ENCODE results near the gene MAPK9.
A peak's percentile ranks its signal among the peaks of the same experiment; 100 is the strongest.
"Not testable (repeated sequence)": the region's sequence is repeated elsewhere in the genome, so short reads cannot be mapped to it uniquely, and the experiment has no call there.

MAPK9 gene

DNA sequence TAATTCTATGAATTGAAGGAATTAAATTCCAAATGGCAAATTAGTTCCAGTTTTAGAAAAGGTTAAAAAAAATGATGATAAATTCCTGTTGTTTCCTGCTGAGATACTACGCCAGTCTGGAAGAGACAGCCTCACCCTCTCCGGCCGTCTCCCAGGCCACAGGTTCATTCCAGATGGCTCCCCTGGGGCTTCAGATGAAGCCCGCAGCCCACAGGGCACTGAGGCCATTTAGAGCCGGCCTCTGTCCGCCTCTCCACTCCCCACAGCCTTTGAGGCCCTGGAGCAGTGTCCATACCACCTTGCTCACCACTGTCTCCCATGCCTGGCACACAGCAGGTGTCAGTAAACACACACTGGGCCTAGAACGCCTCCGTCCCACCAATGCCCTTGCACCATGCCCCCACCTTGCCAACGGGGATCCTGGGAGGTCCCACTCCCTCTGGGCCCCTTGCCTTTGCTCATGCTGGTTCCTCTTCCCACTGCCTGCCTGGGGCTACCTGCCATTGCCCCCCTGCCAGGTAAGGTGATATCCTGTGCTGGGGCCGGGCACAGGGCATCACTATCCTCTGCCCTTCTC is 35.2 kb upstream of the MAPK9 start:
- DNase-seq (ENCODE audit: low read depth) = no peak

DNA sequence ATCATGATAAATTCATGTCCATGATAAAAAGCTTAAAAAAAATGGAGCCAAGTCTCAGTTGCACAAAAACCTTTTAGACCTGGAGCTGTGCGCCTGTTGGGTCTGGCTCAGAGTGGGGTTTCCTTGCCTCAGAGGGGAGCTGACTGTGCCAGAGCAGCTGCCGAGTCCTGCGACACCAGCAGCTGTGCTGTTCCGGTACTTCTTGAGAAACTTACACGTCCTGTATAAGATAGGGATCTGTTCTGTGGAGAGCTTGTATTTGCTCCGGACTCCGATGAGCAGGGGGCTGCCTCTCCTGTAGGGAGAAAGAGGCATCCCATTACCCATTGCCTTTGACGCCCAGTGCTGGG is 32.7 kb upstream of the MAPK9 start:
- DNase-seq (ENCODE audit: low read depth) = no peak

GRCh38 chr5:180323941-180324600 is 32.2 kb upstream of the MAPK9 start:
- peak; percentile 59 for DNase-seq (ENCODE audit: low read depth)

GRCh38 chr5:180323160-180323559 is 31.3 kb upstream of the MAPK9 start:
- no peak for DNase-seq (ENCODE audit: low read depth)

DNA sequence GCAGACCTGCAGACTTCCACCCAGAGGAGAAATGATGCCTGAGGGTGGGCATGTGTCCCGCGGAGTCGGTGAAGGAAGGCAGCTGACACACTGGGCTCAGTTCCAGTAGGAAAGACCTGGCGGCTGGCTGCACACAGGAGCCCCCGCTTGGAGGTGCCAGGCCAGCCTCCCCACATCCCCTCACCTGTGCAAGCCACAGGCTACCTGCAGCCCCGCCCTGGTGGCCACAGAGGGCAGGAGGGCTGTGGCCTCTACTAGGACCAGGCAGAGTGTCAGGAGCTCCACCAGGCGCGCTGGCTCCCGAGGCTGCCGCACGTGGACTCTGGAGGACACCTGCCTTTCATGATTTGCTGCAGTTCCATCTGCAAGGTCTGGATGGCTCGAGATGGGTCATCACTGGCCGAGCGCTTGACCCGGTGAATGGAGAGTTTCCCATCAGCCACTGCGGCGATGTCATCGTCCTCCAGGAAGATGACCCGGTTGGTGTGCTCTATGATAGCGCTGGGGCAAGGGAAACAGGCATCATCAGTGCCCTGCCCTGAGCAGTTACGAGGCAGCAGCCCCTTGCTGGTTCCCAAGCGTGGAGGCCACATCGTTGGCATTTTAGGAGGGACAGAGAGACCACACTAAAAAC is 26.7 kb upstream of the MAPK9 start:
- no peak for DNase-seq (ENCODE audit: low read depth)

GRCh38 chr5:180316586-180316985 is 24.7 kb upstream of the MAPK9 start:
- no peak for DNase-seq (ENCODE audit: low read depth)

GRCh38 chr5:180315762-180316212 is 23.9 kb upstream of the MAPK9 start:
- DNase-seq (ENCODE audit: low read depth) = no peak

DNA sequence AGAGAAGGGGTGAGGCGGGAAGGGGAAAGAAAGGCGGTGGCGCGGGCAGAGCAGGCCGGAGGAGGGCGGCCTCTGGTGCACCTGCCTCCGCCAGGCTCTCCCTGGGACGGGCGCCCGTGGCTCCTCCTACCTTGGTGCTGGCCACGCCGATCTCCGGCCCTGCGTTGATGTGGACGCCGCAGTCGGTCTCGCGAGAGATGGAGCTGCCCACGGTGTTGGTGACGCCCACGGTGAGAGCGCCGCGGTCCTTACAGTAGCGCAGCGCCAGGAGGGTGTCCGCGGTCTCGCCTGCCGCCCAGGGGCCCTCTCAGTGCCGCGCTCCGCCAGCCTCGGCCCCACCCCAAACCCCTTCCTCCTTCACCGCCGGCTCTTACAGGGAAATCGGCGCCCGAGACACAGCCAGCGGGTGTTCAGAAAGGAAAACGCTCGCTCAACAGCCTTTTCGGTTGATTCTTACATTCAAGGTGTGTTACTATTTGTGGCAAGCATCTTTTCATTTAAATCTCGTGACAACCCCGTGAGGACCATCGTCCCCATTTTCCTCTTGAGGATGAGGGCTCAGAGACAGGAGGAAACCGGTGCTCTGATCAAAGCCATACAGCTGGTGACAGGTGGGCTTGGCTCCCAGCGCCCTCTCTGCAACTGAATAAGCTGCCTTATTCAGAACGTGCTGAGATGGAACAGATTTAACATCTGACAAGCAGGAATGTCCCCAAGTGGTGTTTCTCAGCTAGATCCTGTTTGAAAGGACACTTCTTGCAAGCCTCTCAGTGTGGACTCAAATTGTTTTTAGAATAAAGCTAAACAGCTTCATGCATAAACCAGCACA is 22.0 kb upstream of the MAPK9 start:
- no peak for DNase-seq (ENCODE audit: low read depth)

- DNase-seq (ENCODE audit: low read depth) = no peak
These were observed 19.3 kb upstream of the MAPK9 start for GRCh38 chr5:180311216-180311615.

DNA sequence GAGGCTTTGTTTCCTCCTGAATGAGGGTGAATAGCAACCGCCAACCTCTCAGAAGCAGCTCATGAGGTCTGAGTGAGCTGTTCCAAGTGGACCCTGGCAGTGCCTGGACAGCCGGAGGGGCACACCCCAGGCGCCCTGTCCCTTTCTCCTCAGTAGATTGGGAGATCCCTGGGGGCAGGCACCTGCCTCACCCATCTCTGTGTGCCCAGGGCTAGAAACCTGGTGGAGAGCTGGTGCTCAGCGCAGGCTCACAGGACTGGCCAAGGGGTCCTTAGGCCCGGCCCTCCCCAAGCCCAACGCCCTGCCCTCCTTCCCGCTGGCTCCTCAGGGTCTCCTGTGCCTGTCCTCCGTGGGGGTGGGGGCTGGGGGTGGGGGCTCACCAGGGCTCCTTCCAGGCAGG is 14.9 kb upstream of the MAPK9 start:
- DNase-seq (ENCODE audit: low read depth) = no peak

DNA sequence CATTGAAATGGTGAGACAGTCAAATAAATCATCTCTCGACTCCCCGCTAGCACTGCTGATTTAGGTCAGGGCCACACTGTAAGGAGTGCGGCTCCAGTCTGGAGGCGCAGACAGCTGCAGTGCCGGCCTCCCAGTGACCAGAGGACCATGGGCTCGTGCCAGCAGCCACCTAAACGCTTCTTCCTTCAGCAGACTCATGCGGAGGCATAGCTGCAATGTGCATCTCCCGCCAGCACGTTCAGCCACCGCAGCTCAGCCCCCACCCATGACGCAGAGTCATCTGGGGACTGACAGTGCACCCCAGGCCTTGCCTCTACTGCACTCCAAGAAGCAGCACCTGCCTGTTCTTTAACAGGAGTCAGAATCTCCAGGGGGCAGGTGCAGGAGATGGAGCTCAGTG is 13.6 kb upstream of the MAPK9 start:
- DNase-seq (ENCODE audit: low read depth) = no peak

DNA sequence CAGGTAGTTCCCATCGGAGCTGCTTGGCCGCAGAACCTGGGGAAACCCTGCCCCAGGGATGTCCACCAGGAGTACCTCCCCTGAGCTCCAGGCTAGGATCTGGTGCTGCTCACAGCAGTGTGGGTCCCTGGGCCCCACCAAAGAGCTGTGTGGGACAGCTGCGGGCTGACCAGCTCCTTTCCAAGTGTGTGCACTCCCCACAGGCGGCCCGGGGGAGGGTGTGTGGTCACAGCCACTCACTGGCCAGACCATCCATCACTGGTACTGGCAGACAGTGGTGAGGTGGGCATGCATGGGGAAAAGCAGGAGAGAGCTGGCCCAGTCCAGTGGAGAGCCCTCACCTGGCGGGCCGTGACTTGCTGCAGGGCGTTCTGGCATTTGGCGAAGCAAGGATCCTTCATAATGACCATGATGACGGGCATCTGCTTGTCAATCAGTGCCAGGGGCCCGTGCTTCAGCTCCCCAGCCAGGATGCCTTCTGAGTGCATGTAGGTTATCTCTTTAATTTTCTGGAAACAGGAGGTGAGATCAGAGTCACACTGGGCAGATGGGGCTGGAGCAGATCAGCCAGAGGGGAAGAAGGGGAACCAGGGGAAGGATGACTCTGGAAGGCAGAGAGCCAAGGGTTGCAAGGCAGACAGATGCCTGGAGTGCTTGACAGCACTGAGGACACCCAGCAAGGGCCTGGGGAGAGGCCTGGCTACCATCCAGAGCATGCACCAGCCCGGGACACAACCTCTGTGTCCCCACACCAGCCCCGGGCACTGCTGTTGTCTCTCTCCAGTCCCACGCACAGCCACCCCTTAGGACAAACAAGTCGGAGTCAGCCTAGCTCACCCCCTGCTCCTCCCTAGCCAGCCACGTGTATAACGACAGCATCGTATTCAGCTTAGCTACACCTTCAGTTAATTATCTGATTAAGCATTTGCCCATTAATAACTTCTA is 12.8 kb upstream of the MAPK9 start:
- no peak for DNase-seq (ENCODE audit: low read depth)

- DNase-seq (ENCODE audit: low read depth) = no peak
These were observed 12.1 kb upstream of the MAPK9 start for GRCh38 chr5:180304016-180304292.

- DNase-seq (ENCODE audit: low read depth) = no peak
These were observed 11.5 kb upstream of the MAPK9 start for GRCh38 chr5:180303226-180304015.

DNA sequence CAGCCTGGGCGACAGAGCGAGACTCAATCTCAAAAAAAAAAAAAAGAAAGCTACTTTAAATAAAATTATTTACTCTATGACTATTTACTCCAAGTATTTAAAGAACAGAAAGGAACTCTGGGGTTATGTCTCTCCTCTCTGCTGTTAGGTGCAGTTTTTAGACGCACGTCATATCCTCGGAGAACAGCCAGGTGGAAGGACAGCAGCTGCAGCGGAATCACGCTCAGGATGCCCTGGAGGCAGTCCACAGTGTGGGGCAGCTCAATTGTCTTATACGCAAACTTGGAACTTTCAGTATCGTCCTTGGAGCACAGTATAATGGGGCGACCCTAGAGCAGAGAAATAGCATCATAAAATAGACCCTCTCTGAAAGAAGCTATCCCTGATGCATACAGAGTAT is 10.4 kb upstream of the MAPK9 start:
- no peak for DNase-seq (ENCODE audit: low read depth)

DNA sequence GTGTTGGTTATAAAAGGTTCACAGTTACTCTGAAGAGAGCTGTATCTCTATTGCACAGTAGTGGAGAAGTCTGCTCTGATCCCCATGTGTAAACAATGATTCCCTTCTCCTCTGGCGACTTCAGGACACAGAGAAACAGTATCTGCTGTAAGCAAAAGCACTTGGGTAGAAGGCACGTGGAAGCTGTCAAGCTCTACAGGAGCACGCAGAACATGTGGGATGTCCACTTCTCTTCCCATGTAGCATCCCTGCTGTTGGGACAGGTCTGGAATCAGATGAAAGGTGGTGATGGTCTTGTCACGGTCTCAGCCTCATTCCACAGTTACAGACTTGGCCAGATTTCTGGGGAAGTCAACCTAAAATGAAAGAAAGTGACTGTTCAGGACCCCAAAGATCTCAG is 9.4 kb upstream of the MAPK9 start:
- no peak for DNase-seq (ENCODE audit: low read depth)

DNA sequence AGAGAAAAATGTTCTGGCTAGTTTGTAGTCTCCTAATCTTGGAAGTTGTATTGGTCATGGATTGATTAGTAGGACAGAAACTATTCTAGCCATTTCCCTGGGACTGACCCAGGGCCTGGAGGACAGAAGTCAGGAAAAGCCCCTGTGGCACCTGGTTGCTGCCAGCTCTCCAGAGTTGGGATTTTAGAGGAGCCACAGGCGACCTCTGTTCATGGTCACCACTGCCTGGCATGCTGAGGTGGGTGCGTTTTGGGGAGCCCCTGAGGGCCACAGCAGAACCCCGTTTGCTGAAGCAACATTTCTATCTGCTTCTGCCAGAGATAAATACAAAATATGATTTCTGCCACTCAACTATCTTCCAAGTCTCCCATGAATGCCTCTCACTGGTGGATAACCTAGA is 7.6 kb upstream of the MAPK9 start:
- no peak for DNase-seq (ENCODE audit: low read depth)

GRCh38 chr5:180299014-180299413 is 7.1 kb upstream of the MAPK9 start:
- DNase-seq (ENCODE audit: low read depth) = not testable (repeated sequence)

DNA sequence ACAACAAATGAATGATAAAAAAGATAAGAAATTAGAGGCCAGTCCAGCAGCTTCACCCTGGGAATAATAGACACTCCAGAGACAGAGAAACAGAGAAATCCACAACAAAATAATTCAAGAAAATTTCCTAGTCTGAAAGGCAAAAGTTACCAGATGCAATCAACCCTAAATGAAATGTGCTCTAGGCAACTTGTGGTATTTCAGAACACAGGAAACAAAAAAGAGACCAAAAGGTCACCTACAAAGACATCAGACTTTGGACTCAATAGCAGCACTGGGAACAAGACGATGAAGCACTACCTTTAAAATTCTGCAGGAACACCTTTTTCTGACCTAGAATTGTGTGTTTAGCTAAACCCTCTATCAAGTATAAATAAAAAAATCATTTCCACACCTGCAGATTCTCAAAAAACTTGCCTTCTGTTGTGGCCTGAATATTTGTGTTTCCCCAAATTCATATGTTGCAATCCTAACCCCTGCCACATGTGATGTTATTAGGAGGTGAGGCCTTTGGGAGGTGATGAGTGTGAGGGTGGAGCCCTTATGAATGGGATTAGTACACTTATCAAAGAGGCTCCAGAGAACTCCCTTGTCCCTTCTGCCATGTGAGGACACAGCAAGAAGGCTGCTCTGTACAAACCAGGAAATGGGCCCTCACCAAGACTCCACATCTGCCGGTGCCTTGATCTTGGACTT is 5.9 kb upstream of the MAPK9 start:
- DNase-seq (ENCODE audit: low read depth) = no peak

DNA sequence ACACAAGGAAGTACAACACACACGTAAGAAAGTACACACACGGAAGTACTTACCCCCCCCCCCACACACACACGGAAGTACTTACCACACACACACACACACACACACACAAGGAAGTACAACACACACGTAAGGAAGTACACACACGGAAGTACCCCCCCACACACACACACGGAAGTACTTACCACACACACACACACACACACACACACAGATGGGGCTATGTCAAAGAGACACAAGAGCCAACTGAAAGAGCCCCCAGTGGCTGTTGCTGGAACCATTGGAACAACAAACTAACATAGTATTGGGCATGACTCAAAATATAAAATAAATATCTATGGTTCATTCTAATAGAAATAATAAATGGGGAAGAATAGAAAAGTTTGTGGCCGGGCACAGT is 4.9 kb upstream of the MAPK9 start:
- no peak for DNase-seq (ENCODE audit: low read depth)
